NCI-H82 (cell line): ENCODE data around the gene SOD3.

Source experiments
- DNase-seq: peaks from one replicate; lab custom pipeline; 2025; lab: John Stamatoyannopoulos, UW

SOD3 gene, protein sequence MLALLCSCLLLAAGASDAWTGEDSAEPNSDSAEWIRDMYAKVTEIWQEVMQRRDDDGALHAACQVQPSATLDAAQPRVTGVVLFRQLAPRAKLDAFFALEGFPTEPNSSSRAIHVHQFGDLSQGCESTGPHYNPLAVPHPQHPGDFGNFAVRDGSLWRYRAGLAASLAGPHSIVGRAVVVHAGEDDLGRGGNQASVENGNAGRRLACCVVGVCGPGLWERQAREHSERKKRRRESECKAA

GRCh38 chr4:24794916-24795665, at the start of gene SOD3:
SOD3 (plus strand) TSS chr4:24795573; CDS start chr4:24799522, 3,949 bp downstream.
- no peak for DNase-seq

DNA sequence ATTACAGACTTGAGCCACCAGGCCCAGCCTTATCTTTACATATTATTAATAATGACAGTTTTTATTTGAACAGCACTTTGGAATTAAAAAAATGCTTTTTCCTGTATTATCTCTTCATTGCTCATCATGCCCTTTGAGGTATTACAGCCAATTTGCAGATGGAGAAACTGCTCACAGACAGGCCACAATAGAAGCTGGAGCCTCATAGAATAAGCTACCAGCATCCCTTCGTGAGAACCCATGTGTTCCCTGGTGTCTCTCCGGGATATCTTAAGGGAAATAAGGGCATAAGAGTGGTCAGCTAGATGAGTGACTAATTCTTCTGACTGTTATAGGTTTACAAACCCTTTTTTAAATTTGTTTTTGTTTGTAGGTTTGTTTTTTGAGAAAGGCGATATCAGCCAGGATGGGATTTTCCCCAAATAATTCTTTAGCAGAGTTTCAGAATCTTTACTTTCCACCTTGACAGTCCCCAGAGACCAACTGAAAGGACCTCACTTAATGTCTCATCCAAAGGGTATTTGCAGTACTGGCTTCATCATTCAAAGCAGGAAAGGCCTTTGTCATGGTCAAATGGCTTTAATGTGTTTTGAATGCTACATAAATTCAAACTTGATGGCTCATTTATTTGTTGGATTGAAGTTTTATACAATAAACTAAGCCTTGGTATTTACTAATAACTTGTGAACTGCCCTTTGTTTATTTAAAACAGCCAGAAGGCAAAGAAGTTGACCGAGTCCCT, 48.0 kb upstream of the SOD3 start:
- no peak for DNase-seq

- no peak for DNase-seq
These were observed 47.4 kb upstream of the SOD3 start for GRCh38 chr4:24748023-24748422.

DNA sequence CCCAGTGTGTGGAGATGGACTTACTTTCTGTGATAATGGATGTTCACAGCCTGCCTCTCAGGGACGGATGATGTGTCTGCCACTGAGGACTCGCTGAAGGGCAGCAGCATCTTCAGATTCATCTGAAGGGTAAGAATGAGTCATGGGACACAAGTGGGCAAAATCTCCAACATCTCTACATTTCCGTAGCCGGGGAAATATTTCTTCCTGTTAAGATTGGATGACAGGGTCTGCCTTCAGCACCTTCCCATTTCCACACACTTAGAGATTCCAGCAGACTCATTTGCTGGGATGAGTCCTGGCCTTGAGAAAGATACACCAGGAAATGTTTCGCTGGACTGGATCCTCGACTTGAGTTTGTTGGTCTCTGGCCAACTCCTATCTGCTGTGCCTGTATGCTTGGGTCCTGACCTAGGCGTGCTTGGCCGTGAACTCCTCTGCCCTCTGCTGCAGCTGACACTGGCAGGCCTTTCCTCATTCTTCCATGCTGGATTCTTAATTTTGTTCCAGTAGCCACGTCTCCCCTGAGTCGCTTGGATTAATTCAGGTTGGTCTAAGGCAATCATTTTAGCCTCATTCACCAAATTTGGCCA, 46.5 kb upstream of the SOD3 start:
- no peak for DNase-seq

GRCh38 chr4:24750106-24750505, 45.3 kb upstream of the SOD3 start:
- no peak for DNase-seq

GRCh38 chr4:24751926-24752539, 43.3 kb upstream of the SOD3 start:
- DNase-seq, result no peak

DNA sequence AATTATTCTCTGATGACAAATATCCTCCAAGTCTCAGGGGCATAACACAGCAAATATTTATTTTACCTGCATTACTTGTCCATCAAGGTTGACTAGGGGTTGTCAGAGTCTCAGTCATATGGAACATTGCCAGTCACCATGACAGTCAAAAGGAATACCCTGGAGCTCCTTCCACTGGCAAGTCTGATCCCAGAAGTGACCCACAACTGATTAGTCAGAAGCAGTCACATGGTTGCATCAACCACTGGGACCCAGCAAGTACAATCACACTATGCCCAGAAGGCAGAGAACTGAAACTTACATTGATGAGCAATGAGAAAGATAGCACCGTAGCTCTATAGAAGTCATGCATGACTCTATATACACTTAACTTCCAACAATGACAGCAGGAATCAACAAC, 41.9 kb upstream of the SOD3 start:
- no peak for DNase-seq

DNA sequence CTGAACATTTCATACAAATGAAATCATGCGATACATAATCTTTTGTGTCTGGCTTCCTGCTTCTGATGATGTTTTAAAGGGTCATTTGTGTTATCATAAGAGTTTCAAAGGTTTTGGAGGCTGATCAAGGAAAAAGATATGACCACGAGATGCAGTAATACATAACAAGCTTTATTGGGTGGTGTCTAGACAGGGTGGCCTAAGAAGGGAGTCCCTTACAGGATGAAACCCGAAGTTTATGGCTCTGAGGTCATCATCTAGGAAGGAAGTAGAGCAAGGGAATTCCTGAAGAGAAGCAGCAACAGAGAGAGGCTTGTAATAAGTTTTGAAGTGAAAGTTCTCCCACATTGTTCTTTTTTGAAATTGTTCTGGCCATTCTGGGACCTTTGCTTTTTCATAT, 40.8 kb upstream of the SOD3 start:
- DNase-seq, result no peak

DNA sequence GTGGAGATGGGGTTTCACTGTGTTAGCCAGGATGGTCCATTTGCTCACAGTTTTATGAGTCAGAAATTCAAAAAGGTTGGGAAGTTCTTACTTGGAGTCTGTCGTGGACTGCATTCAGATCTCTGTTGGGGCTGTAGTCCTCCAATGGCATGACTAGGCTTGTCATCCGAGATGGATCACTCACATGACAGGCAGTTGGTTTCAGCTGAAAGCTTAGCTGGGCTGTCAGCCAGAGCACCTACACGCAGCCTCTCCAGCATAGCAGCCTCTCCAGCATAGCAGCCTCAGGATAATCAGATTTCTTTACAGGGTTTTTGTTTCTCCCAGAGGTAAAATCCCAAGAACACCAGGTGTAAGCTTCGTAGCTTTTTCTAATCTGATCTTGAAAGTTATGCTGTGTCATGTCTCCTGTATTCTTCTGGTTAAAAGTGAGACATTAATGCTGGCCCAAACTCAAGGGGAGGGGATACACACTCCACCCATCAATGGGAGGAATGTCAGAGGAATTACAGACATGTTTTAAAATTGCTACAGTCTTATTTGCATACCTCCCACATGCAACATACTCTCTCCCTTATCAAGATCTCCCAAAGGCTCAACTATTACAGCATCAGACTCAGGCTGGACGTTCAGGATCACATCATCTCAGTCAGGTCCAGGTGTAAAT, 31.6 kb upstream of the SOD3 start:
- peak; percentile 84 for DNase-seq

DNA sequence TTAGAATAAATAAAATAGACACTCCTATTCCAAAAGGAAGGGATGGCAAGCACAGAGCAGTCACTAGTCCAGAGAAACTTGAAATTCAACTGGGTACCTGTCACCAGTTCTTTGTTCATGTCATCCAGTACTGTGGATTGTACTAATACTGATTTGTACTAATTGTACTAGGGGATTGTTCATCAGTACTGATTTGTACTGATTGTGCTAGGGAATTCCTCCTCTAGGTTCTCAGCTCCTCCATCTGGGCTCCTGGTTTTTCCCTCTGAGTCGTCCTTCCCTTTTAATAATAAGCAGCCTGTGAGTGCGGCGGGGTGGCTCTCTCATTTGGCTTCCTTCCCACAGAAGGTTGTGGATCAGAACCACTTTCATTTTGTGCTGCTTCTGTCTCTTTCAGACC, 31.0 kb upstream of the SOD3 start:
- peak; percentile 8 for DNase-seq

- peak; percentile 1 for DNase-seq
These were observed 29.9 kb upstream of the SOD3 start for GRCh38 chr4:24765376-24765988.

DNA sequence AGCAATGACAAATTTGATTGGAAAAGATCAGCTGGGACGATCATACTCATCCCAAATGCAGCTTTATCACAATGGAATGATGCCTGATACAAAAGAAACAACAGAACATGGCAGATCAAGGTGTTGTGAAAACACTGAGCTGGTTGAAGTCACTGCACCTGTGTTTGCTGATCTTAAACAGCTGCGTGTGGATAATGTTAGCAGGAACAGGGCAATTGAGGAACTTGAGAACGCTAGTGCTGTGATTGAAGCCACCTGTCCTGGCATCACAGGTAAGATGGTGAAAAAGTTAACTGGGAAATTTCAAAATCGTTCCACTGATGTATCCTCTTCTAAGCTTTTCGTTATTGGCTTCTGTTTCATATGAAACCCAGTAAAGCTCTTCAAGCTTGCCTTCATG, 27.4 kb upstream of the SOD3 start:
- DNase-seq, result no peak

DNA sequence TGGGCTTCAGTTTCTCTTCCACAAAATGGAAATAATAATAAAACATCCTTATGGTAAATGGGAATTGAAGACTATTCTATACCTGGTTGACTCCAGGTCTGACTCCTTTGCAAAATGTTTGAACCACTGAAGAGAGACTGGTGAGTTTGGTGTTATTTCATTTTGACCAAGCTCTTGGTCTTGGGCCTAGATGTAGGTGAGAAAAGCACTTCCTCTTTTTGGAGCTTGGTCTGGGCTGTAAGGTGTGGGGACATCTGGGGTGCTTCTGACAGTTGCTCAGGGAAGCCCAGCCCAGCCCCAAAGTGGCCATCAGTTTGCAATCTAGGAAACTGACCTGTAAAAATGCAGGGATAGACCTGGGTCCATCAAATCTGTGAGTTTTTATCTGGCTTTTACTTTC, 26.8 kb upstream of the SOD3 start:
- no peak for DNase-seq

DNA sequence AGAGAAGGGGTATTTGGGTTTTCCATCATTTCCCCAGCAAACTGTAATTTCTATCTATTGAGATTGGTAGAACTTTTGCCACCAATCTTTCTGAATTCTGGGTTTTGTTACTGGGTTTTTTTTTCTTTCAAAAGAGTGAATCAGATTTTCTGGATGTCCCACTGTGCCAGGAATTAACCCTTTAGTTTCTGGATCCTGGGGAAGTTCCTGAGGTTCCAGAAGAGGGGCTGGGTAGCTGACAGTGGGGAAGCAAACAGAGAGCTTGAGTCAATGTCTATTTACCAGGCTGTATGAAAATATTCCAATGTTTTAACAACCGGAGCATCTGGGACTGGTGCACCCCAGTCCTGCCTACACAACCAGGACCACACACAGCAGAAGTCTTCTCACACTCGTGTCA, 25.8 kb upstream of the SOD3 start:
- DNase-seq, result no peak

GRCh38 chr4:24770032-24770584, 25.3 kb upstream of the SOD3 start:
- DNase-seq, result peak; percentile 34

- no peak for DNase-seq
These were observed 24.7 kb upstream of the SOD3 start for GRCh38 chr4:24770667-24771066.

GRCh38 chr4:24771241-24771640, 24.1 kb upstream of the SOD3 start:
- DNase-seq, result no peak

GRCh38 chr4:24772061-24772705, 23.2 kb upstream of the SOD3 start:
- DNase-seq, result no peak

- no peak for DNase-seq
These were observed 22.4 kb upstream of the SOD3 start for GRCh38 chr4:24772952-24773351.

GRCh38 chr4:24774452-24774851, 20.9 kb upstream of the SOD3 start:
- no peak for DNase-seq
